Central memory CD8-positive, alpha-beta T cell (primary cell): ENCODE data around the gene CCDC148.

ENCODE experiments used
- ATAC-seq: fragments of 150-1000 bp; cut with Tn5 transposase; replicated peaks from 2 replicates; pipeline ENCODE4 v1.10.0; 2022; ENCODE audit warnings: mild to moderate bottlenecking, moderate FRiP score, moderate number of reproducible peaks; ENCODE audit not compliant: poor library complexity, severe bottlenecking; ENCODE audit errors: extremely low read depth
- DNase-seq, 2 donors: peaks; one replicate each; pipeline ENCODE4 v3.0.0; 2021; ENCODE audit warnings: low spot score in 2 of 2
- H3K27ac Mint-ChIP-seq: one replicate; pipeline ENCODE4 v1.8.0; 2022; ENCODE audit warnings: low read depth, mild to moderate bottlenecking, moderate library complexity, mixed read lengths
- H3K27me3 Mint-ChIP-seq: one replicate; pipeline ENCODE4 v1.8.0; 2022; ENCODE audit warnings: mixed read lengths
- H3K36me3 Mint-ChIP-seq: one replicate; pipeline ENCODE4 v1.8.0; 2022; ENCODE audit warnings: mild to moderate bottlenecking, moderate library complexity, mixed read lengths; ENCODE audit not compliant: insufficient read depth
- H3K4me1 Mint-ChIP-seq: one replicate; pipeline ENCODE4 v1.8.0; 2022; ENCODE audit warnings: mixed read lengths
- H3K4me3 Mint-ChIP-seq: one replicate; pipeline ENCODE4 v1.8.0; 2022; ENCODE audit warnings: mild to moderate bottlenecking, moderate library complexity, mixed read lengths
- H3K9me3 Mint-ChIP-seq: one replicate; pipeline ENCODE4 v1.8.0; 2022; ENCODE audit warnings: mixed read lengths

Gene CCDC148

GRCh38 chr2:158290225-158290624 lies 166.3 kb downstream of the CCDC148 start:
- H3K4me1 Mint-ChIP-seq: no peaks in the 10 kb centered on the region
- no peaks in the 10 kb centered on the region for H3K36me3 Mint-ChIP-seq
- no peak for DNase-seq
- no peaks in the 10 kb centered on the region for H3K27me3 Mint-ChIP-seq
- no peak overlapping the region for H3K4me3 Mint-ChIP-seq
- ATAC-seq: no peak
- no peaks in the 10 kb centered on the region for H3K9me3 Mint-ChIP-seq
- no peak overlapping the region for H3K27ac Mint-ChIP-seq

DNA sequence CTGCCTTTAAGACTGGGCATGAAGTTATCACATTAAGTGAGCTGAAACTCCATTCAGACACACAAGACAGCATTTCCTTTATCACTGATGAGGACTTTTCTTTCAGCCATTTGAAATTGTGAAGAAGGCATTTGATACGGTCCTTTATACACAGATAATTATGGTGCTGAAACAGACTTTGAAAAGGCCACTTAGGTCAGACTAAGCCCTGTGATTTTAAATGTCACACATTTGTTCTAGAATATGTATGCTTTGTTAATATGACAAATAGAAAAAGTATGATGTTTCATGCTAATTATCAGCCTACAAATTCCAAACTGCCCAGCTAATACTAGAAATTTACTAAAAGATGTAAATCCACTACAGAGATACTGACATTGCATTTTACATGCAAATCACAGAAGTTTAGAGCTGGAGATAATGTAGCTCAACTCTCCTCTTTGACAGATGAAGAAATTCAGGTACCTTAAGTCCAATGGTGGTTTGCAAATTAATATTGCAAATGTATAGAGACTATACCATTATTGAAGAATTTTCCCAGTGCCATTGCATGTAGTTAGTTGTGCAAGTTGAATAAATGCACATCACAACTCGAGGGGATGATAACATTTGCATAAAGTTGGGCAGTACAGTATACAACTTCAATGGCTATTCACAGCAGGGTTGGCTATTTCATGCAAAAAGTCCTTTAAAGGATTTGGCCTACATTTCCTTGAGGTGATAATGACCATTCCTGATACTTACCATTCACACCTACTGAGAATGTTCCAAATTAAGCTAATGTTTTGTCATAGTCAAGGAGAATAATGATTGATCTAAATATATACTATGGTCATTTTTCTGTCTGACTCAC lies 179.7 kb downstream of the CCDC148 start:
- Mint-ChIP-seq H3K27ac (no peak overlapping the region), H3K4me1 (no peaks in the 10 kb centered on the region), H3K27me3 (peaks cover 16% of the 10 kb centered on the region), H3K36me3 (no peaks in the 10 kb centered on the region), H3K9me3 (no peaks in the 10 kb centered on the region), H3K4me3 (no peak overlapping the region)
- DNase-seq (no peak), ATAC-seq (no peak)

DNA sequence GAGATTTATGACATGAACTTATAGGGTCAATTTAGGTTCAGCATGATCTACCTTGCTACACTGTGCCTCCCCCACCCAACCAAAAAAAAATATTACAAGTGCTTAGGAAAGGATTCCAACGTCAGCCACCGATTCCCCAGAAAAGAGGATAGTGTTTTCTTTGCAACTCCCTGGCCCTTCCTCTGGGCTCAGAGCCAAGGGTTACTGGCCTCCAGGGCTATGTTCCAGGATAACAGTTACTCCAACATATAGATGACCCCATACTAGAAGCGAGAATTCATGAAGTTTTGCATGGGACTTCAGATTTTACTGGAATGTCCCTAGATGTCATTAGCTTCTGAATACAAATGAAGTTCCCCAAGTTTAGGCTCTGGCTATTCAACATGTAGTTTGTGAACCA lies 182.8 kb downstream of the CCDC148 start:
- DNase-seq: no peak
- Mint-ChIP-seq H3K9me3 (peaks cover 6% of the 10 kb centered on the region), H3K36me3 (no peaks in the 10 kb centered on the region), H3K4me3 (no peak overlapping the region), H3K27me3 (peaks cover 22% of the 10 kb centered on the region), H3K27ac (no peak overlapping the region), H3K4me1 (no peaks in the 10 kb centered on the region)
- ATAC-seq: no peak

DNA sequence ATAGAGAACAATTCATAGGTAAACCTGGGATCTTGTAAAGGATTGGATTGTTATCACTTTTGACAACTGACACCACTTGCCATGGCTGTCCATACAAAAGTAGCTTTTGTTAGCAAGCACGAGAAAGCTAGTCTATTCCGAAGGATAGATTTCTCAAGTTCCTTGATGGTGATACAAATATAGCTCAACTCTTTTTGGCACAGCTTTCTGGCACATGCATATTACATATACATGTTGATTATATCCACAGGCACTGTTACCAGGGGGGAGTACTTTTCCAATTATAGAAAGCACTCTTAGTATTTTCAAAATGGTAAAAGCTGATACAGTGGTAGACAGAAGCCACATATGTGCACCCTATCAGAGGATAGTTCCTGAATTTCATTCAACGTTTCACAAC lies 186.0 kb downstream of the CCDC148 start:
- no peaks in the 10 kb centered on the region for H3K4me1 Mint-ChIP-seq
- peaks cover 22% of the 10 kb centered on the region for H3K27me3 Mint-ChIP-seq
- no peaks in the 10 kb centered on the region for H3K36me3 Mint-ChIP-seq
- no peak overlapping the region for H3K4me3 Mint-ChIP-seq
- ATAC-seq: no peak
- no peak overlapping the region for H3K27ac Mint-ChIP-seq
- peaks cover 6% of the 10 kb centered on the region for H3K9me3 Mint-ChIP-seq
- no peak for DNase-seq

DNA sequence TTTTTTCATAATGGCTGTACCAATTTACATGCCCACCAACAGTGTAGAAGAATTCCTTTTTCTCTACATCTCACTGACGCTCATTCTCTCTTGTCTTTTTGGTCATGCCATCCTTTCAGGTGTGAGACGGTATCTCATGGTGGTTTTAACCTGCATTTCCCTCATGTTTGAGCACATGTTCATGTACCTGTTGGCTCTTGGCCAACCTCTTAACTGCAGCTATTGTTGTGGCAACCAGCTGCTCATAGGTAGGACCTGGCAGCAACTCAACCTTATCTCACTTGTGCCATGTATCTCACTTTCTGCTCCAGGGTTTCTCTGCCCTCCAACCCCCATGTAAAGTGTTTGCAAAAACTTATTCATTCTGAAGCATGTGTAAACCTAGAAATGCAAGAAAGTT lies 187.4 kb downstream of the CCDC148 start:
- ATAC-seq (no peak), DNase-seq (no peak)
- Mint-ChIP-seq H3K27me3 (peaks cover 21% of the 10 kb centered on the region), H3K4me1 (no peaks in the 10 kb centered on the region), H3K36me3 (no peaks in the 10 kb centered on the region), H3K4me3 (no peak overlapping the region), H3K27ac (no peak overlapping the region), H3K9me3 (peaks cover 6% of the 10 kb centered on the region)

- Mint-ChIP-seq H3K9me3 (peaks cover 11% of the 10 kb centered on the region), H3K27ac (no peak overlapping the region), H3K27me3 (peaks cover 10% of the 10 kb centered on the region), H3K36me3 (no peaks in the 10 kb centered on the region), H3K4me1 (no peaks in the 10 kb centered on the region), H3K4me3 (no peak overlapping the region)
- DNase-seq (no peak), ATAC-seq (no peak)
These were observed 190.4 kb downstream of the CCDC148 start for GRCh38 chr2:158266111-158266510.

- H3K27ac Mint-ChIP-seq: no peak overlapping the region
- peaks cover 5% of the 10 kb centered on the region for H3K9me3 Mint-ChIP-seq
- no peak for ATAC-seq
- peaks cover 9% of the 10 kb centered on the region for H3K27me3 Mint-ChIP-seq
- no peaks in the 10 kb centered on the region for H3K4me1 Mint-ChIP-seq
- no peak for DNase-seq
- no peak overlapping the region for H3K4me3 Mint-ChIP-seq
- H3K36me3 Mint-ChIP-seq: no peaks in the 10 kb centered on the region
These were observed 201.3 kb downstream of the CCDC148 start for GRCh38 chr2:158255257-158255656.

DNA sequence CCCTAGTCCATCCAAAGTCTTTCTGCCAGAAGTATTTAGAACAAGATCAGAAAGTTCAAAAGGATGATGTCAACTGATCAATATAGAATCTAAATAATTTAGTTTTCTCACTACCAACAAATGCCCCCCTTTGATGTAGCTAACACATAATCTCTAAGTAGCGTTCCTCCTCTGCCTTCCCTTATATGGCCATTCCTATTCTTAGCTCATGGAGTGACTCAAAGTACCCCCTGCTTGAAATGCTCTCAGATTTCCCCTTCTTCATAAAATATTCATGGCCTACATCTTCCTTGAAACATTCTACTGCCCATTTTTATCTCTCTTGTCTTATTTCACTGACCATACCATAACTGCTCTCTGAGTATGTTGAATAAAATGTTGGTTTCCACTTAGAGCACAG lies 203.4 kb downstream of the CCDC148 start:
- ATAC-seq: no peak
- Mint-ChIP-seq H3K27me3 (no peaks in the 10 kb centered on the region), H3K4me1 (no peaks in the 10 kb centered on the region), H3K27ac (no peak overlapping the region), H3K4me3 (no peak overlapping the region), H3K36me3 (no peaks in the 10 kb centered on the region), H3K9me3 (no peaks in the 10 kb centered on the region)
- no peak for DNase-seq

- ATAC-seq (no peak), DNase-seq (no peak)
- Mint-ChIP-seq H3K4me1 (no peaks in the 10 kb centered on the region), H3K9me3 (no peaks in the 10 kb centered on the region), H3K36me3 (no peaks in the 10 kb centered on the region), H3K27ac (no peak overlapping the region), H3K4me3 (no peak overlapping the region), H3K27me3 (no peaks in the 10 kb centered on the region)
These were observed 205.2 kb downstream of the CCDC148 start for GRCh38 chr2:158251356-158251755.

GRCh38 chr2:158243392-158243791 lies 213.2 kb downstream of the CCDC148 start:
- peaks cover 5% of the 10 kb centered on the region for H3K9me3 Mint-ChIP-seq
- no peak overlapping the region for H3K4me3 Mint-ChIP-seq
- no peak overlapping the region for H3K27ac Mint-ChIP-seq
- no peak for ATAC-seq
- H3K4me1 Mint-ChIP-seq: no peaks in the 10 kb centered on the region
- H3K36me3 Mint-ChIP-seq: no peaks in the 10 kb centered on the region
- peaks cover 15% of the 10 kb centered on the region for H3K27me3 Mint-ChIP-seq
- DNase-seq: no peak

GRCh38 chr2:158242280-158242679 lies 214.3 kb downstream of the CCDC148 start:
- ATAC-seq (no peak), DNase-seq (no peak)
- Mint-ChIP-seq H3K36me3 (no peaks in the 10 kb centered on the region), H3K27me3 (peaks cover 15% of the 10 kb centered on the region), H3K9me3 (peaks cover 5% of the 10 kb centered on the region), H3K4me3 (no peak overlapping the region), H3K4me1 (no peaks in the 10 kb centered on the region), H3K27ac (no peak overlapping the region)

GRCh38 chr2:158240975-158241374 lies 215.6 kb downstream of the CCDC148 start:
- ATAC-seq (no peak), DNase-seq (no peak)
- Mint-ChIP-seq H3K36me3 (no peaks in the 10 kb centered on the region), H3K4me3 (no peak overlapping the region), H3K27me3 (peaks cover 15% of the 10 kb centered on the region), H3K27ac (no peak overlapping the region), H3K4me1 (no peaks in the 10 kb centered on the region), H3K9me3 (peaks cover 5% of the 10 kb centered on the region)

- Mint-ChIP-seq H3K4me1 (no peaks in the 10 kb centered on the region), H3K4me3 (no peak overlapping the region), H3K36me3 (peaks cover 2% of the 10 kb centered on the region), H3K27me3 (peaks cover 10% of the 10 kb centered on the region), H3K9me3 (peaks cover 4% of the 10 kb centered on the region), H3K27ac (no peak overlapping the region)
- ATAC-seq (no peak), DNase-seq (no peak)
These were observed 217.3 kb downstream of the CCDC148 start for GRCh38 chr2:158239271-158239670.
